ENCODE results near the gene HIF1A. TPM values are rescaled to one million over a fixed set of nuclear protein-coding genes. Genes with fewer than 3 reads are reported as not detected.

The HIF1A gene
- total and polyA plus RNA-seq, 2 of the 13 experiments (the other 11 are each of a cell fraction or from before 2014, with no cell fraction given) = 41.0 to 126 TPM

DNA sequence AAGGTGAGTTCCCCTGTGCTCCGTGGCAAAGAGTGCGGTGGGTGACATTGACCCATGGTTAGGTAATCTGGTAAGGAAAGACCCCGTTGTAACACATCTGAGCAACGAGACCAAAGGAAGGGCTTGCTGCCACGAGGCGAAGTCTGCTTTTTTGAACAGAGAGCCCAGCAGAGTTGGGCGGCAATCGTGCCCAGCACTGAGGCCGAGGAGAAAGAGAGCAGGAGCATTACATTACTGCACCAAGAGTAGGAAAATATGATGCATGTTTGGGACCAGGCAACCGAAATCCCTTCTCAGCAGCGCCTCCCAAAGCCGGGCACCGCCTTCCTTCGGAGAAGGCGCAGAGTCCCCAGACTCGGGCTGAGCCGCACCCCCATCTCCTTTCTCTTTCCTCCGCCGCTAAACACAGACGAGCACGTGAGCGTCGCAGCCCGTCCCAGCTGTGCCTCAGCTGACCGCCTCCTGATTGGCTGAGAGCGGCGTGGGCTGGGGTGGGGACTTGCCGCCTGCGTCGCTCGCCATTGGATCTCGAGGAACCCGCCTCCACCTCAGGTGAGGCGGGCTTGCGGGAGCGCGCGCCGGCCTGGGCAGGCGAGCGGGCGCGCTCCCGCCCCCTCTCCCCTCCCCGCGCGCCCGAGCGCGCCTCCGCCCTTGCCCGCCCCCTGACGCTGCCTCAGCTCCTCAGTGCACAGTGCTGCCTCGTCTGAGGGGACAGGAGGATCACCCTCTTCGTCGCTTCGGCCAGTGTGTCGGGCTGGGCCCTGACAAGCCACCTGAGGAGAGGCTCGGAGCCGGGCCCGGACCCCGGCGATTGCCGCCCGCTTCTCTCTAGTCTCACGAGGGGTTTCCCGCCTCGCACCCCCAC, at the start of gene HIF1A (continued):
- TF ChIP-seq, protein P1, sequence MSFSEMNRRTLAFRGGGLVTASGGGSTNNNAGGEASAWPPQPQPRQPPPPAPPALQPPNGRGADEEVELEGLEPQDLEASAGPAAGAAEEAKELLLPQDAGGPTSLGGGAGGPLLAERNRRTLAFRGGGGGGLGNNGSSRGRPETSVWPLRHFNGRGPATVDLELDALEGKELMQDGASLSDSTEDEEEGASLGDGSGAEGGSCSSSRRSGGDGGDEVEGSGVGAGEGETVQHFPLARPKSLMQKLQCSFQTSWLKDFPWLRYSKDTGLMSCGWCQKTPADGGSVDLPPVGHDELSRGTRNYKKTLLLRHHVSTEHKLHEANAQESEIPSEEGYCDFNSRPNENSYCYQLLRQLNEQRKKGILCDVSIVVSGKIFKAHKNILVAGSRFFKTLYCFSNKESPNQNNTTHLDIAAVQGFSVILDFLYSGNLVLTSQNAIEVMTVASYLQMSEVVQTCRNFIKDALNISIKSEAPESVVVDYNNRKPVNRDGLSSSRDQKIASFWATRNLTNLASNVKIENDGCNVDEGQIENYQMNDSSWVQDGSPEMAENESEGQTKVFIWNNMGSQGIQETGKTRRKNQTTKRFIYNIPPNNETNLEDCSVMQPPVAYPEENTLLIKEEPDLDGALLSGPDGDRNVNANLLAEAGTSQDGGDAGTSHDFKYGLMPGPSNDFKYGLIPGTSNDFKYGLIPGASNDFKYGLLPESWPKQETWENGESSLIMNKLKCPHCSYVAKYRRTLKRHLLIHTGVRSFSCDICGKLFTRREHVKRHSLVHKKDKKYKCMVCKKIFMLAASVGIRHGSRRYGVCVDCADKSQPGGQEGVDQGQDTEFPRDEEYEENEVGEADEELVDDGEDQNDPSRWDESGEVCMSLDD (CRISPR knock-in tag; IDR thresholded peaks at IDR 0.05; ENCODE audit: borderline replicate concordance) = no peak
- peak; percentile 67 for TF ChIP-seq ISL2 (CRISPR knock-in tag; IDR thresholded peaks at IDR 0.05)
- TF ChIP-seq, protein P2, sequence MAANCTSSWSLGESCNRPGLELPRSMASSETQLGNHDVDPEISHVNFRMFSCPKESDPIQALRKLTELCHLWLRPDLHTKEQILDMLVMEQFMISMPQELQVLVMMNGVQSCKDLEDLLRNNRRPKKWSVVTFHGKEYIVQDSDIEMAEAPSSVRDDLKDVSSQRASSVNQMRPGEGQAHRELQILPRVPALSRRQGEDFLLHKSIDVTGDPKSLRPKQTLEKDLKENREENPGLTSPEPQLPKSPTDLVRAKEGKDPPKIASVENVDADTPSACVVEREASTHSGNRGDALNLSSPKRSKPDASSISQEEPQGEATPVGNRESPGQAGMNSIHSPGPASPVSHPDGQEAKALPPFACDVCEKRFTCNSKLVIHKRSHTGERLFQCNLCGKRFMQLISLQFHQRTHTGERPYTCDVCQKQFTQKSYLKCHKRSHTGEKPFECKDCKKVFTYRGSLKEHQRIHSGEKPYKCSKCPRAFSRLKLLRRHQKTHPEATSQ (CRISPR knock-in tag; IDR thresholded peaks at IDR 0.05; ENCODE audit: borderline replicate concordance) = no peak
- TF ChIP-seq ZFP90 (CRISPR knock-in tag; IDR thresholded peaks at IDR 0.05; ENCODE audit: borderline replicate concordance) = peak; percentile 27
- TF ChIP-seq NR3C1 (CRISPR knock-in tag; IDR thresholded peaks at IDR 0.05) = no peak
- TF ChIP-seq, protein P3, sequence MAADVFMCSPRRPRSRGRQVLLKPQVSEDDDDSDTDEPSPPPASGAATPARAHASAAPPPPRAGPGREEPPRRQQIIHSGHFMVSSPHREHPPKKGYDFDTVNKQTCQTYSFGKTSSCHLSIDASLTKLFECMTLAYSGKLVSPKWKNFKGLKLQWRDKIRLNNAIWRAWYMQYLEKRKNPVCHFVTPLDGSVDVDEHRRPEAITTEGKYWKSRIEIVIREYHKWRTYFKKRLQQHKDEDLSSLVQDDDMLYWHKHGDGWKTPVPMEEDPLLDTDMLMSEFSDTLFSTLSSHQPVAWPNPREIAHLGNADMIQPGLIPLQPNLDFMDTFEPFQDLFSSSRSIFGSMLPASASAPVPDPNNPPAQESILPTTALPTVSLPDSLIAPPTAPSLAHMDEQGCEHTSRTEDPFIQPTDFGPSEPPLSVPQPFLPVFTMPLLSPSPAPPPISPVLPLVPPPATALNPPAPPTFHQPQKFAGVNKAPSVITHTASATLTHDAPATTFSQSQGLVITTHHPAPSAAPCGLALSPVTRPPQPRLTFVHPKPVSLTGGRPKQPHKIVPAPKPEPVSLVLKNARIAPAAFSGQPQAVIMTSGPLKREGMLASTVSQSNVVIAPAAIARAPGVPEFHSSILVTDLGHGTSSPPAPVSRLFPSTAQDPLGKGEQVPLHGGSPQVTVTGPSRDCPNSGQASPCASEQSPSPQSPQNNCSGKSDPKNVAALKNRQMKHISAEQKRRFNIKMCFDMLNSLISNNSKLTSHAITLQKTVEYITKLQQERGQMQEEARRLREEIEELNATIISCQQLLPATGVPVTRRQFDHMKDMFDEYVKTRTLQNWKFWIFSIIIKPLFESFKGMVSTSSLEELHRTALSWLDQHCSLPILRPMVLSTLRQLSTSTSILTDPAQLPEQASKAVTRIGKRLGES (CRISPR knock-in tag; IDR thresholded peaks at IDR 0.05; ENCODE audit: borderline replicate concordance) = 0 out of 2 replicates have a peak, but pooled peaks have one; percentile 54
- no peak for TF ChIP-seq ZFAT (CRISPR knock-in tag; conservative IDR thresholded peaks at IDR 0.05)
- TF ChIP-seq, protein P4, sequence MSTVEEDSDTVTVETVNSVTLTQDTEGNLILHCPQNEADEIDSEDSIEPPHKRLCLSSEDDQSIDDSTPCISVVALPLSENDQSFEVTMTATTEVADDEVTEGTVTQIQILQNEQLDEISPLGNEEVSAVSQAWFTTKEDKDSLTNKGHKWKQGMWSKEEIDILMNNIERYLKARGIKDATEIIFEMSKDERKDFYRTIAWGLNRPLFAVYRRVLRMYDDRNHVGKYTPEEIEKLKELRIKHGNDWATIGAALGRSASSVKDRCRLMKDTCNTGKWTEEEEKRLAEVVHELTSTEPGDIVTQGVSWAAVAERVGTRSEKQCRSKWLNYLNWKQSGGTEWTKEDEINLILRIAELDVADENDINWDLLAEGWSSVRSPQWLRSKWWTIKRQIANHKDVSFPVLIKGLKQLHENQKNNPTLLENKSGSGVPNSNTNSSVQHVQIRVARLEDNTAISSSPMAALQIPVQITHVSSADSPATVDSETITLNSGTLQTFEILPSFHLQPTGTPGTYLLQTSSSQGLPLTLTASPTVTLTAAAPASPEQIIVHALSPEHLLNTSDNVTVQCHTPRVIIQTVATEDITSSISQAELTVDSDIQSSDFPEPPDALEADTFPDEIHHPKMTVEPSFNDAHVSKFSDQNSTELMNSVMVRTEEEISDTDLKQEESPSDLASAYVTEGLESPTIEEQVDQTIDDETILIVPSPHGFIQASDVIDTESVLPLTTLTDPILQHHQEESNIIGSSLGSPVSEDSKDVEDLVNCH (CRISPR knock-in tag; IDR thresholded peaks at IDR 0.05) = no peak
- no peak for TF ChIP-seq MEF2D (CRISPR knock-in tag; IDR thresholded peaks at IDR 0.05)
- no peak for TF ChIP-seq BATF2 (CRISPR knock-in tag; IDR thresholded peaks at IDR 0.05)
- TF ChIP-seq EEA1 (CRISPR knock-in tag; IDR thresholded peaks at IDR 0.05; ENCODE audit: borderline replicate concordance) = no peak
- TF ChIP-seq ARHGAP35 (CRISPR knock-in tag; IDR thresholded peaks at IDR 0.05; ENCODE audit: borderline replicate concordance) = no peak
- TF ChIP-seq ZNF101 (CRISPR knock-in tag; IDR thresholded peaks at IDR 0.05; ENCODE audit: borderline replicate concordance, low read depth) = no peak
- TF ChIP-seq DMAP1 (CRISPR knock-in tag; IDR thresholded peaks at IDR 0.05) = peak; percentile 79
- TF ChIP-seq ZNF350 (CRISPR knock-in tag; IDR thresholded peaks at IDR 0.05; ENCODE audit: borderline replicate concordance, low read depth) = no peak; the same call in 1 of the 2 replicates
- TF ChIP-seq ATRX (CRISPR knock-in tag; IDR thresholded peaks at IDR 0.05; ENCODE audit: borderline replicate concordance) = no peak

Data from HepG2 (cell line).